Measurements from ENCODE around the gene FBXO31. TPM values are rescaled to one million over a fixed set of nuclear protein-coding genes. Genes with fewer than 3 reads are reported as not detected.

FBXO31 gene
- total and polyA plus RNA-seq, 2 donors (not counting 3 experiments of a cell fraction or from before 2014, with no cell fraction given), result 17.1 to 31.8 TPM

DNA sequence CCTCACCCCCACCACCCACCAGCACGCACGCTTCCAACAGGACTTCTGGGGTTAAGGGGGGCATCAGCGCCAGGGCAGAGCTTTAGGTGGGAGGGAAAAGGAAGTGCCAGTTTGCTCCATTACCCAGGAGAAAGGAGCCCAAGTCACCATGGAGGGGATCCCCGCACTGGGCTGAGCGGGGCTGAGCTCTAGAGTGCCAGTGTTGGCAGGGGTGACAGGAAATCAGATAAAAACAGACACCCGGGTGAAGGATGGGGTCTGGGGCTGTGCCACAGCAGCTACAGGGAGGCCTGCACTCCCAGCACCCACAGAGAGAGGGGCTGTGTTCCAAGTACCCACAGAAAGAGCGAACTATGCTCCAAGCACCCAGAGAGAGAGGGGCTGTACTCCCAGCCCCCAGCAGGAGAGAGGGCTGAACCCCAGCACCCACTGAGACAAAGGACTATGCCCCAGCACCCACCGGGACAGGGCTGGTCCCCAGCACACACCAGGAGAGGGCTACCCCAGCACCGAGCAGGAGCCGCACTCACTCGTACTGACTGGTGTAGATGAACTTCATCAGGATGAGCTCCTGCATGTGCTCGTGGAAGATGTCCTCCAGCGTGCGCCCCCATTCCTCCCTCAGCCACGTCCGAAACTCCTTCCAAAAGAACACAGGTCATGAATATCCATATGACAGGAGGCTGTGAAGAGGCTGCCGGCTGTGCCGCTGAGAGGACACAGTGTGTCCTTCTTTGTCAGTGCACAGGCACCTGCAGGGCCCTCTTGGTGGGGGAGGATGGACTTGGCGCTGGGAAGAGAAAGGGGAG is 47.7 kb downstream of the FBXO31 start:
- no peak for FAIRE-seq
- no peaks in the 10 kb centered on the region for H3K9me1 ChIP-seq (replicated peaks; ENCODE audit: control insufficient read depth, extremely low read depth, insufficient read depth, low read length)
- no peaks in the 10 kb centered on the region for H3K9me3 ChIP-seq (replicated peaks; ENCODE audit: control insufficient read depth, insufficient read depth, low read length)
- peaks cover 4 to 16% of the 10 kb centered on the region in 2 experiments for H3K36me3 ChIP-seq (ENCODE audit: control insufficient read depth in 2 of 2, extremely low read depth in 1 of 2, insufficient read depth in 2 of 2, low read length in 2 of 2)
- intact Hi-C loops (cut with micrococcal nuclease), result no loop called here
- H3K27me3 ChIP-seq (ENCODE audit: control insufficient read depth in 2 of 2, insufficient read depth in 2 of 2, low read length in 2 of 2), result no peaks in the 10 kb centered on the region
- H2AFZ ChIP-seq (ENCODE audit: low read depth, low read length), result no peak overlapping the region
- H3K4me2 ChIP-seq (ENCODE audit: insufficient read depth, low read length), result no peak overlapping the region
- no peak overlapping the region for H3K27ac ChIP-seq (ENCODE audit: insufficient read depth, low read depth, low read length)
- no TSS peak for BruUV-seq (replicated peaks)
- dilution Hi-C loops (cut with MboI; ENCODE audit: extremely low pct_ligation_motif_present, low sequenced_read_pairs), result no loop called here
- H3K4me3 ChIP-seq (replicated peaks in 1 of 3; ENCODE audit: insufficient read depth in 1 of 3, low read depth in 1 of 3, low read length in 3 of 3), result no peak overlapping the region
- DNase-seq (ENCODE audit: low read depth, low spot score), result no peak
- ChIA-PET POLR2A (no interaction called here), CTCF (no interaction called here)
- no peaks in the 10 kb centered on the region for H3K79me2 ChIP-seq (ENCODE audit: control insufficient read depth, insufficient read depth, low read length)
- H4K20me1 ChIP-seq (replicated peaks; ENCODE audit: control insufficient read depth, extremely low read depth, insufficient read depth, low read length), result no peaks in the 10 kb centered on the region
- no peaks in the 10 kb centered on the region for H3K4me1 ChIP-seq (ENCODE audit: control insufficient read depth, extremely low read depth, insufficient read depth, low read length)
- no peak overlapping the region for H3K9ac ChIP-seq (replicated peaks; ENCODE audit: extremely low read depth, insufficient read depth, low read length)
- TF ChIP-seq POLR2AphosphoS5 (IDR thresholded peaks at IDR 0.05; ENCODE audit: insufficient read depth, low read depth, low read length) (no peak), GATA2 (IDR thresholded peaks at IDR 0.05; ENCODE audit: insufficient read depth, insufficient read length, low read depth, low read length) (no peak), JUN (IDR thresholded peaks at IDR 0.05; ENCODE audit: borderline replicate concordance, insufficient read depth, insufficient read length, low read depth) (no peak), EZH2 (IDR thresholded peaks at IDR 0.05; ENCODE audit: borderline replicate concordance, low read depth, low read length, severe bottlenecking) (no peak), MYC (IDR thresholded peaks at IDR 0.05; ENCODE audit: low read depth, low read length) (no peak), POLR2A (IDR thresholded peaks at IDR 0.05; ENCODE audit: low read depth, low read length) (no peak), FOS (IDR thresholded peaks at IDR 0.05; ENCODE audit: borderline replicate concordance, insufficient read depth, low read length) (no peak)
- TF ChIP-seq, protein P1, sequence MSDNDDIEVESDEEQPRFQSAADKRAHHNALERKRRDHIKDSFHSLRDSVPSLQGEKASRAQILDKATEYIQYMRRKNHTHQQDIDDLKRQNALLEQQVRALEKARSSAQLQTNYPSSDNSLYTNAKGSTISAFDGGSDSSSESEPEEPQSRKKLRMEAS (IDR thresholded peaks at IDR 0.05; ENCODE audit: insufficient read depth, insufficient read length), result no peak
- TF ChIP-seq, protein P2, sequence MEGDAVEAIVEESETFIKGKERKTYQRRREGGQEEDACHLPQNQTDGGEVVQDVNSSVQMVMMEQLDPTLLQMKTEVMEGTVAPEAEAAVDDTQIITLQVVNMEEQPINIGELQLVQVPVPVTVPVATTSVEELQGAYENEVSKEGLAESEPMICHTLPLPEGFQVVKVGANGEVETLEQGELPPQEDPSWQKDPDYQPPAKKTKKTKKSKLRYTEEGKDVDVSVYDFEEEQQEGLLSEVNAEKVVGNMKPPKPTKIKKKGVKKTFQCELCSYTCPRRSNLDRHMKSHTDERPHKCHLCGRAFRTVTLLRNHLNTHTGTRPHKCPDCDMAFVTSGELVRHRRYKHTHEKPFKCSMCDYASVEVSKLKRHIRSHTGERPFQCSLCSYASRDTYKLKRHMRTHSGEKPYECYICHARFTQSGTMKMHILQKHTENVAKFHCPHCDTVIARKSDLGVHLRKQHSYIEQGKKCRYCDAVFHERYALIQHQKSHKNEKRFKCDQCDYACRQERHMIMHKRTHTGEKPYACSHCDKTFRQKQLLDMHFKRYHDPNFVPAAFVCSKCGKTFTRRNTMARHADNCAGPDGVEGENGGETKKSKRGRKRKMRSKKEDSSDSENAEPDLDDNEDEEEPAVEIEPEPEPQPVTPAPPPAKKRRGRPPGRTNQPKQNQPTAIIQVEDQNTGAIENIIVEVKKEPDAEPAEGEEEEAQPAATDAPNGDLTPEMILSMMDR (IDR thresholded peaks at IDR 0.05; ENCODE audit: extremely low read depth in 1 of 2, insufficient read depth in 1 of 2, low read depth in 1 of 2, low read length in 2 of 2), result no peak

Data from endothelial cell of umbilical vein (primary cell).